Immature natural killer cell (primary cell): ENCODE measurements around the gene PPP3CB. TPM values are rescaled to one million over a fixed set of nuclear protein-coding genes. Genes with fewer than 3 reads are reported as not detected.

Source experiments
- DNase-seq, 3 donors: peaks; one replicate each; pipeline ENCODE4 v3.0.0; 2022; ENCODE audit warnings: mixed read lengths in 1 of 3
- H3K27ac Mint-ChIP-seq, 6 donors: one replicate each; pipeline ENCODE4 v1.8.0; 2020; ENCODE audit warnings: mixed read lengths in 6 of 6, mild to moderate bottlenecking in 5 of 6, inconsistent platforms in 4 of 6, moderate library complexity in 3 of 6
- H3K27me3 Mint-ChIP-seq, 3 donors: one replicate each; pipeline ENCODE4 v1.8.0; 2020 to 2021; ENCODE audit warnings: low read depth in 3 of 3, mild to moderate bottlenecking in 3 of 3, mixed read lengths in 3 of 3, moderate library complexity in 3 of 3, inconsistent platforms in 1 of 3
- H3K36me3 Mint-ChIP-seq, 3 donors: one replicate each; pipeline ENCODE4 v1.8.0; 2020; ENCODE audit warnings: mixed read lengths in 3 of 3, inconsistent platforms in 2 of 3, mild to moderate bottlenecking in 2 of 3
- H3K4me1 Mint-ChIP-seq, 2 donors: one replicate each; pipeline ENCODE4 v1.8.0; 2020; ENCODE audit warnings: inconsistent platforms in 2 of 2, mild to moderate bottlenecking in 2 of 2, mixed read lengths in 2 of 2, moderate library complexity in 1 of 2
- H3K4me3 Mint-ChIP-seq, 5 donors: one replicate each; pipeline ENCODE4 v1.8.0; 2020; ENCODE audit warnings: mild to moderate bottlenecking in 5 of 5, mixed read lengths in 5 of 5, inconsistent platforms in 3 of 5, moderate library complexity in 3 of 5
- H3K9me3 Mint-ChIP-seq, 6 donors: one replicate each; pipeline ENCODE4 v1.8.0; 2020; ENCODE audit warnings: mild to moderate bottlenecking in 6 of 6, mixed read lengths in 6 of 6, inconsistent platforms in 4 of 6, moderate library complexity in 3 of 6
- polyA plus RNA-seq, 3 donors: library from polyadenylated mRNA; unstranded; fragments of 300-500 nt; fragmentation: Illumina TruSeq; gene quantifications; one replicate each; pipeline ENCODE4 v1.2.3, GENCODE V29; 2021

The PPP3CB gene
- polyA plus RNA-seq, 3 donors from 2014 or later, result 6.9 to 8.7 (median 8.3) TPM

- Mint-ChIP-seq H3K27me3 (peaks cover 0 to 2% (median 0%) of the 10 kb centered on the region in 3 donors), H3K36me3 (peaks cover 18 to 48% (median 37%) of the 10 kb centered on the region in 3 donors), H3K27ac (peak overlapping the region in 3 of 6 donors; percentile 40 to 53 (median 43)), H3K4me1 (peaks cover 5 to 28% of the 10 kb centered on the region in 2 donors), H3K4me3 (no peak overlapping the region), H3K9me3 (no peaks in the 10 kb centered on the region)
- DNase-seq, result no peak
These were observed 29.7 kb downstream of the PPP3CB start for GRCh38 chr10:73465978-73466726.

GRCh38 chr10:73460897-73461296, 34.9 kb downstream of the PPP3CB start:
- H3K36me3 Mint-ChIP-seq, result peaks cover 12 to 33% (median 17%) of the 10 kb centered on the region in 3 donors
- no peaks in the 10 kb centered on the region for H3K9me3 Mint-ChIP-seq
- H3K27ac Mint-ChIP-seq, result peak overlapping the region in 2 of 6 donors; percentile 5 to 56
- H3K4me3 Mint-ChIP-seq, result no peak overlapping the region
- H3K4me1 Mint-ChIP-seq, result peaks cover 0 to 10% of the 10 kb centered on the region in 2 donors
- no peak for DNase-seq
- no peaks in the 10 kb centered on the region for H3K27me3 Mint-ChIP-seq

- no peaks in the 10 kb centered on the region for H3K9me3 Mint-ChIP-seq
- H3K27ac Mint-ChIP-seq, result peak overlapping the region in 5 of 6 donors; percentile 5 to 56 (median 47)
- peaks cover 12 to 29% (median 20%) of the 10 kb centered on the region in 3 donors for H3K36me3 Mint-ChIP-seq
- DNase-seq, result no peak
- no peak overlapping the region for H3K4me3 Mint-ChIP-seq
- peaks cover 0 to 10% of the 10 kb centered on the region in 2 donors for H3K4me1 Mint-ChIP-seq
- no peaks in the 10 kb centered on the region for H3K27me3 Mint-ChIP-seq
These were observed 36.0 kb downstream of the PPP3CB start for GRCh38 chr10:73459683-73460314.

DNA sequence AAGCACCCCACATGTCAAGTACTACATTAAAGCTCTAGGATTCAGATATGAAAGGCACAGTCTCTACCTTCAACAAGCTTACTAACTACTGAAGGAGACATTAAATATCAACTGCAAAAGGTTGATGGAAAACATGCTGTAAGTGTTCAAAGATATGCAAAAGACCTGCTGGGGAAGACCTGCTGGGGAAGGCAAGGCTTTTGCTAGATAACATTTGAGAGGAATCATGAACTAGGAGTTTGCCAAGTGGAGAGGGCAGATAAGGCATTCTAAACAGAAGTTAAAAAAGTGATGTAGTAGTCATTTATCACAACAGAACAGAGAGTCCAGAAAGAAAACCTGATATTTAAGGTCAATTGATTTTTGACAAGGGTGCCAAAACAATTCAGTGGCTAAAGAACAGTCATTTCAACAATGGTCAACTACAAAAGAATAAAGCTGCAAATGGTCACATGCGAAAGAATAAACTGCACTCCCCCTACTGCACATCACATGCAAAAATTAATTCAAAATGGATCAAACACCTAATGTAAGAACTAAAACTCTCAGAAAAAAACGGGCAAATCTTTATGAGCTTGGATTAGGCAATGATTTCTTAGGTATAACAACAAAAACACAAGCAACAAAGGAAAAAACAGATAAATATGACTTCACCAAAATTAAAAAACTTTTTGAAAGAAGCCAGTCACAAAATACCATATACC, 39.5 kb downstream of the PPP3CB start:
- Mint-ChIP-seq H3K27me3 (no peaks in the 10 kb centered on the region), H3K4me3 (no peak overlapping the region), H3K4me1 (peaks cover 0 to 5% of the 10 kb centered on the region in 2 donors), H3K36me3 (peaks cover 12 to 30% (median 18%) of the 10 kb centered on the region in 3 donors), H3K9me3 (no peaks in the 10 kb centered on the region), H3K27ac (peak overlapping the region in 1 of 6 donors; percentile 13)
- no peak for DNase-seq

DNA sequence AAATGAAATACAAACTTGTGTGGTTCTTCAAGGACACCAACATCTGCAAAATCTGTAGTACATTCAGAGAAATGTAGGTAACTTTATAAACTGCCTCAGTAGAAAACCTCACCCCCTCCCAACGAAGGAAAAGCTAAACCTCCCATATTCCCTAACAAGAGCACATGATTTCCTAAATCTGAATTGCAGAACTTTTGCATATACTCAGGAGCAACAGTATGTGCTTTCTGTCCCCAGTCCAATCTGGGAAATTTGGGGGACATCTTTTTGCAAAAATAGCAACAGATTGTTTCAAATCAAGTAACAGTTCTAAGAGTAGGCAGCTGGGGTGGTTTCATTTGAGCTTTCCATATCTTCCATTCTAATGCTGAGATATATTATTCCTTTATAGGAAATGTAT, 46.7 kb downstream of the PPP3CB start:
- H3K4me3 Mint-ChIP-seq, result no peak overlapping the region
- H3K27ac Mint-ChIP-seq, result peak overlapping the region in 2 of 6 donors; percentile 11 to 46
- no peaks in the 10 kb centered on the region for H3K9me3 Mint-ChIP-seq
- H3K27me3 Mint-ChIP-seq, result peaks cover 0 to 1% (median 0%) of the 10 kb centered on the region in 3 donors
- H3K4me1 Mint-ChIP-seq, result no peaks in the 10 kb centered on the region
- no peak for DNase-seq
- peaks cover 10 to 28% (median 15%) of the 10 kb centered on the region in 3 donors for H3K36me3 Mint-ChIP-seq

DNA sequence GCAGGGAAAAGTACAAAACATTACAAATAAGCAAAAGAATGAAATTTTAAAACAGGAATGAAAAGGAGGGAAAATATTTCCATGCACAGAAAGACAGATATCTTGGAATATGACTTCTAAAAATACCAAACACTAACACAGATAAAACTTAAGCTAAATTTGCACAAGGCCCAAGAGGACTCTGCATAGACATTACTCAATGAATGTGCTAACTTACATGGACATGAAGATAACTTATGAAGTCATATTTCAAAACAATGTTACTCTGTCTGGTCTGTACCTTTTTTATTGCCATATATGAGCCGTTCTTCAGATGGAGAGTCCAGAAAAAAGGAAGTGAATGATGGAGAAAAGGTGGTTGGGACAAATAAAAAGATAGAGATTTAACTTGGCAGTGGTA, 47.4 kb downstream of the PPP3CB start:
- no peak for DNase-seq
- Mint-ChIP-seq H3K36me3 (peaks cover 8 to 29% (median 16%) of the 10 kb centered on the region in 3 donors), H3K9me3 (no peaks in the 10 kb centered on the region), H3K27ac (peak overlapping the region in 2 of 6 donors; percentile 2 to 53), H3K4me3 (no peak overlapping the region), H3K27me3 (peaks cover 0 to 1% (median 0%) of the 10 kb centered on the region in 3 donors), H3K4me1 (peaks cover 0 to 5% of the 10 kb centered on the region in 2 donors)

GRCh38 chr10:73446926-73447325, 48.9 kb downstream of the PPP3CB start:
- Mint-ChIP-seq H3K27me3 (peaks cover 0 to 1% (median 0%) of the 10 kb centered on the region in 3 donors), H3K4me1 (peaks cover 0 to 5% of the 10 kb centered on the region in 2 donors), H3K9me3 (no peaks in the 10 kb centered on the region), H3K36me3 (peaks cover 8 to 31% (median 16%) of the 10 kb centered on the region in 3 donors), H3K27ac (peak overlapping the region in 1 of 6 donors; percentile 49), H3K4me3 (no peak overlapping the region)
- no peak for DNase-seq

- Mint-ChIP-seq H3K4me3 (no peak overlapping the region), H3K9me3 (no peaks in the 10 kb centered on the region), H3K4me1 (peaks cover 0 to 9% of the 10 kb centered on the region in 2 donors), H3K36me3 (peaks cover 8 to 33% (median 19%) of the 10 kb centered on the region in 3 donors), H3K27ac (no peak overlapping the region), H3K27me3 (no peaks in the 10 kb centered on the region)
- DNase-seq, result no peak
These were observed 51.4 kb downstream of the PPP3CB start for GRCh38 chr10:73444457-73444856.

- peak overlapping the region in 3 of 6 donors; percentile 9 to 45 (median 43) for H3K27ac Mint-ChIP-seq
These were observed 56.1 kb downstream of the PPP3CB start for GRCh38 chr10:73439605-73440312.

GRCh38 chr10:73439055-73439454, 56.8 kb downstream of the PPP3CB start:
- H3K27ac Mint-ChIP-seq, result peak overlapping the region in 2 of 6 donors; percentile 11 to 43
- no peaks in the 10 kb centered on the region for H3K27me3 Mint-ChIP-seq
- H3K4me1 Mint-ChIP-seq, result peaks cover 0 to 13% of the 10 kb centered on the region in 2 donors
- DNase-seq, result no peak
- H3K4me3 Mint-ChIP-seq, result no peak overlapping the region
- H3K9me3 Mint-ChIP-seq, result no peaks in the 10 kb centered on the region
- peaks cover 0 to 32% (median 9%) of the 10 kb centered on the region in 3 donors for H3K36me3 Mint-ChIP-seq

More at GRCh38 chr10:73439605-73440312, 56.1 kb downstream of the PPP3CB start:
- H3K36me3 Mint-ChIP-seq, result peaks cover 0 to 36% (median 13%) of the 10 kb centered on the region in 3 donors
- no peak overlapping the region for H3K4me3 Mint-ChIP-seq
- H3K9me3 Mint-ChIP-seq, result no peaks in the 10 kb centered on the region
- no peak for DNase-seq
- peaks cover 0 to 13% of the 10 kb centered on the region in 2 donors for H3K4me1 Mint-ChIP-seq
- H3K27me3 Mint-ChIP-seq, result no peaks in the 10 kb centered on the region

- Mint-ChIP-seq H3K9me3 (no peaks in the 10 kb centered on the region), H3K27me3 (no peaks in the 10 kb centered on the region), H3K4me3 (no peak within 1 kb of the TSS), H3K36me3 (peaks cover 3 to 20% (median 11%) of the 10 kb centered on the region in 3 donors), H3K4me1 (peaks cover 6 to 18% of the 10 kb centered on the region in 2 donors), H3K27ac (peak within 1 kb of the TSS; percentile 17 to 70 (median 36))
- no peak for DNase-seq
These were observed 62.3 kb downstream of the PPP3CB start, which contains the start of gene MSS51 for GRCh38 chr10:73433538-73433867. Gene MSS51 (minus strand): TSS chr10:73433561. CDS start chr10:73428284, 5,277 bp downstream.

- no peaks in the 10 kb centered on the region for H3K9me3 Mint-ChIP-seq
- peak overlapping the region in 5 of 6 donors; percentile 15 to 70 (median 19) for H3K27ac Mint-ChIP-seq
- H3K4me3 Mint-ChIP-seq, result no peak overlapping the region
- no peak for DNase-seq
- H3K36me3 Mint-ChIP-seq, result peaks cover 6 to 21% (median 14%) of the 10 kb centered on the region in 3 donors
- H3K27me3 Mint-ChIP-seq, result no peaks in the 10 kb centered on the region
- H3K4me1 Mint-ChIP-seq, result peaks cover 6 to 18% of the 10 kb centered on the region in 2 donors
These were observed 62.9 kb downstream of the PPP3CB start for GRCh38 chr10:73432646-73433537.
